ENCODE results near the gene PRAC1. TPM values are rescaled to one million over a fixed set of nuclear protein-coding genes. Genes with fewer than 3 reads are reported as not detected.

Gene PRAC1
- total and polyA plus RNA-seq, 11 donors = not detected

- no peak for TF ChIP-seq CTCF (IDR thresholded peaks at IDR 0.05)
- TF ChIP-seq POLR2A (IDR thresholded peaks at IDR 0.05) = no peak
- Histone ChIP-seq H3K9me3 (no peaks in the 10 kb centered on the region), H3K4me3 (no peak overlapping the region), H3K36me3 (no peaks in the 10 kb centered on the region), H3K27me3 (peaks cover 67 to 100% (median 92%) of the 10 kb centered on the region in 9 donors), H3K4me1 (peaks cover 0 to 16% (median 2%) of the 10 kb centered on the region in 12 donors), H3K27ac (no peak overlapping the region)
- DNase-seq (no peak), ATAC-seq (no peak)
- intact Hi-C loops (cut with DNase I) = no loop called here
- WGBS, 4 donors = 37 to 44% (median 40%) methylated on average over 5 of the region's 5 CpGs
Measured at GRCh38 chr17:48715496-48716399, 6.6 kb downstream of the PRAC1 start.

DNA sequence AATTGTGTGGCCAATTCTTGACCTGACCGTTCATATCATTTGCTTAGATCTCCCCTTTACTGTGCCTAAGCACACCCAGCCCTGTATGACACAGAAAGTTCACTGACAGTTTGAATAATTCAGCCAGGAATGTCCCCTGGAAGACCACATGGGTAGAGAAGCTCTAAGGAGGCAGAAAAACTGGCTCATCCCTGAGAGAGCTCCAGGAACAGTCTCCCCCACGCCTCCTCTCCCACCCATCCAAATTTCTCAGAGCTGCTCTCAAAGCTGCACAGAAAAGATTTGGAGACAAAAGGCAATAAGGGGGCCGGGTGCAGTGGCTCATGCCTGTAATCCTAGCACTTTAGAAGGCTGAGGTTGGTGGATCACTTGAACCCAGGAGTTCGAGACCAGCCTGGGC, 11.2 kb downstream of the PRAC1 start:
- no peak overlapping the region for H3K4me3 ChIP-seq
- peaks cover 29 to 100% (median 71%) of the 10 kb centered on the region in 9 donors for H3K27me3 ChIP-seq
- no peaks in the 10 kb centered on the region for H3K4me1 ChIP-seq
- ATAC-seq (no peak), DNase-seq (no peak)
- H3K36me3 ChIP-seq = no peaks in the 10 kb centered on the region
- TF ChIP-seq CTCF (IDR thresholded peaks at IDR 0.05) = no peak
- no peak for TF ChIP-seq POLR2A (IDR thresholded peaks at IDR 0.05)
- H3K27ac ChIP-seq = no peak overlapping the region
- 67 to 69% (median 67%) methylated on average over 4 of the region's 4 CpGs for WGBS, 4 donors
- intact Hi-C loops (cut with DNase I) = no loop called here
- no peaks in the 10 kb centered on the region for H3K9me3 ChIP-seq

DNA sequence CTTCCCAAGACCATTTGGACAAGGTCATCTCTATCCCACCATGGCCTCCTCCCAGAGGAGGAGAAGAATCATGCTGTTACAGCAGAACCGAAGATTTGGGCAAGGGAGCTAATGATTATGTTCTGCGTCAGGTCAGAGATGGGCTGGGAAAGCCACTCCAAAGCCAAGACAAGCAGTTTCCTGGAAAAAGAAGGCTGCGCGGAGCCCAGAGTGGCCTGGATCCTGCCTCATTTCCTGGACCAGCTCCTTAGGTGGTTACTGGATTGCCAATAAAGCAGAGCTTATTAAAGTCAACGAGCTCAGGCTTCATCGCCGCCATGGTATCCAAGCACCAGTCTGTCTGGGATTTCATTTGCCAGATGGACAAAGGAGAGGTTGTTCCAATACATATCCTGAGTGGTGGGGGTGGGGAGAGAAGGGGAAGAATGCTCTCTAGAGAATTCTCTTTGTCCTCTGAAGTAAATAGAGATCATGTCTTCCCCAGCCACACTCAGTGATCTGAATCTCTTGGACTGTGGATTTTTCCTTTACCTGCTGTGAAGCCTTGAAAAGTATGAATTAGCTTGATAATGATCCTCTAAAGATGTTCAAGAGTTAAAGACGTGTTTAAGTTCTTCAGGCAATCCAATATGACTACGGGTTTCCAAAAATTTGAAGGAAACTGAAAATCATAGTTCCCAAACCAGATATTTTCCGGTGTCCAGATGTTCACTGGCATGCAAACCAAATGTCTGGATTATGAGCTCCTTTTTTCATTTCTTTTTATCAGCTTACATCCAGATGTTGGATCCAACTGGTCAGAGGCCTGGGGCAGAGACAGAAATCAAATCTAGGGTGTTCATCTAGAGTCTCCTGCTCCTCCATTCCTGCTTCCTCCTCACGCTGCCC, 17.7 kb downstream of the PRAC1 start:
- no peak for DNase-seq
- TF ChIP-seq POLR2A (IDR thresholded peaks at IDR 0.05) (no peak), CTCF (IDR thresholded peaks at IDR 0.05) (no peak)
- Histone ChIP-seq H3K27me3 (peaks cover 14 to 99% (median 43%) of the 10 kb centered on the region in 9 donors), H3K4me1 (no peaks in the 10 kb centered on the region), H3K36me3 (no peaks in the 10 kb centered on the region), H3K9me3 (no peaks in the 10 kb centered on the region), H3K27ac (no peak overlapping the region), H3K4me3 (no peak overlapping the region)
- ATAC-seq = no peak
- intact Hi-C loops (cut with DNase I) = no loop called here
- whole genome bisulfite sequencing, 4 donors = 65 to 71% (median 69%) methylated on average over 11 of the region's 11 CpGs
